GM21717 (cell line): ENCODE data around the gene CENPL.
"Not testable (repeated sequence)": the region's sequence is repeated elsewhere in the genome, so short reads cannot be mapped to it uniquely, and the experiment has no call there.

Source experiments
- ATAC-seq: cut with Tn5 transposase; IDR thresholded peaks from one replicate; pipeline ENCODE4 v1.9.1; 2021; ENCODE audit warnings: mild to moderate bottlenecking, moderate library complexity; ENCODE audit not compliant: unreplicated experiment

CENPL gene

GRCh38 chr1:173857363-173857917, 32.8 kb upstream of the CENPL start:
- no peak for ATAC-seq

GRCh38 chr1:173856903-173857302, 32.2 kb upstream of the CENPL start:
- no peak for ATAC-seq

- ATAC-seq, result no peak
Observed at GRCh38 chr1:173856014-173856413, 31.3 kb upstream of the CENPL start.

GRCh38 chr1:173853074-173853473, 28.4 kb upstream of the CENPL start:
- no peak for ATAC-seq

- no peak for ATAC-seq
Observed at GRCh38 chr1:173852105-173852504, 27.4 kb upstream of the CENPL start.

GRCh38 chr1:173832748-173833147, 8.1 kb upstream of the CENPL start:
- no peak for ATAC-seq

- ATAC-seq, result no peak
Observed at GRCh38 chr1:173827611-173828010, 2.9 kb upstream of the CENPL start.

- peak; percentile 52 for ATAC-seq
Observed at GRCh38 chr1:173823781-173824314, 835 bp downstream of the CENPL start.

- no peak for ATAC-seq
Observed at GRCh38 chr1:173821680-173822079, 3.0 kb downstream of the CENPL start.

GRCh38 chr1:173818459-173818858, 6.2 kb downstream of the CENPL start:
- ATAC-seq, result no peak

- not testable (repeated sequence) for ATAC-seq
Observed at GRCh38 chr1:173813654-173814053, 11.0 kb downstream of the CENPL start.

- ATAC-seq, result no peak
Observed at GRCh38 chr1:173802961-173803360, 21.7 kb downstream of the CENPL start.

GRCh38 chr1:173799995-173800394, 24.7 kb downstream of the CENPL start:
- not testable (repeated sequence) for ATAC-seq

GRCh38 chr1:173798078-173798477, 26.6 kb downstream of the CENPL start:
- no peak for ATAC-seq

GRCh38 chr1:173789841-173790240, 34.8 kb downstream of the CENPL start:
- no peak for ATAC-seq

GRCh38 chr1:173784997-173785396, 39.7 kb downstream of the CENPL start:
- no peak for ATAC-seq

- ATAC-seq, result no peak
Observed at GRCh38 chr1:173779936-173780335, 44.7 kb downstream of the CENPL start.

GRCh38 chr1:173775578-173776226, 49.0 kb downstream of the CENPL start:
- ATAC-seq, result no peak

- ATAC-seq, result no peak
Observed at GRCh38 chr1:173771560-173771959, 53.1 kb downstream of the CENPL start.

- not testable (repeated sequence) for ATAC-seq
Observed at GRCh38 chr1:173770330-173770729, 54.4 kb downstream of the CENPL start.

- ATAC-seq, result no peak
Observed at GRCh38 chr1:173768827-173769226, 55.9 kb downstream of the CENPL start.

GRCh38 chr1:173768206-173768605, 56.5 kb downstream of the CENPL start:
- ATAC-seq, result no peak

GRCh38 chr1:173764331-173764730, 60.4 kb downstream of the CENPL start:
- ATAC-seq, result not testable (repeated sequence)
